ENCODE results near the gene ADGRF5.

Gene ADGRF5

DNA sequence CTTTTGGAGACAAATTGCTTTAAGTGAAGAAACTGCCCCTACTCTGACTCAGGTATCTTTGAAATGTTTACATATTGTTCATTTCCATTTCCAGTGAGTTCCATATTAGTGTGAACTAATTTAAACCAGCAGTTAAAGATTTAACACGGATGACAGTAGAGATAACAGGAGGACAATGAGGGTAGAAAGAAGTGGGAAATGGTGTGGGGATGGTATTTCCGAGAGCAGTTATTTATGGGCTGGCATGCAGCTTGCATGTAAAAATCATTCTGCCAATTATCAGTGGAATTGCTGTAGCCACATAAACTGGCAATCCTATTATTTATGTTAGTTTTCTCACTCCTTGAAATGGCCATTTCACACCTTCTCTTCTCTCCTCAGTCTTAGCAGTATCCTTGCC is 8.6 kb upstream of the ADGRF5 start:
- H3K27ac ChIP-seq = no peak overlapping the region

DNA sequence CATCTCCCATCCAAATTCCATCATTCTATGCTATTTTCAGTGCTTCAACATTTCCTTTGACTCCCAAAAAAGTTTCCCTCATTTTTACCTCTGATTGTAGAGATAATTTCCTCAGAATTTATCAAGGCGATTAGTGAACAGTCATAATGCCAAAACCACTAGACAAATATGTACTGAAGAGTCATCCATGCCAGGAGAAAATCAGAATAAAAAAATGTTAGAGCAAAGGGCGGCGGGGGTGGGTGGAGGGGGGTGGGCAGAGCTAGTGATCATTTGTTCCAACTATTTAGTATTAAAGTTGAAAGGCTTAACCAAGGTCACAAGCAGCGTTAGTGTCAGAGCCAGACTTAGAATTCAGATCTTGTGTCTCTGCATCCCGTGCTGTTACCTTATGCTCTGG is 5.3 kb upstream of the ADGRF5 start:
- TF ChIP-seq ZFX (IDR thresholded peaks at IDR 0.05) = no peak
- TF ChIP-seq, protein P1, sequence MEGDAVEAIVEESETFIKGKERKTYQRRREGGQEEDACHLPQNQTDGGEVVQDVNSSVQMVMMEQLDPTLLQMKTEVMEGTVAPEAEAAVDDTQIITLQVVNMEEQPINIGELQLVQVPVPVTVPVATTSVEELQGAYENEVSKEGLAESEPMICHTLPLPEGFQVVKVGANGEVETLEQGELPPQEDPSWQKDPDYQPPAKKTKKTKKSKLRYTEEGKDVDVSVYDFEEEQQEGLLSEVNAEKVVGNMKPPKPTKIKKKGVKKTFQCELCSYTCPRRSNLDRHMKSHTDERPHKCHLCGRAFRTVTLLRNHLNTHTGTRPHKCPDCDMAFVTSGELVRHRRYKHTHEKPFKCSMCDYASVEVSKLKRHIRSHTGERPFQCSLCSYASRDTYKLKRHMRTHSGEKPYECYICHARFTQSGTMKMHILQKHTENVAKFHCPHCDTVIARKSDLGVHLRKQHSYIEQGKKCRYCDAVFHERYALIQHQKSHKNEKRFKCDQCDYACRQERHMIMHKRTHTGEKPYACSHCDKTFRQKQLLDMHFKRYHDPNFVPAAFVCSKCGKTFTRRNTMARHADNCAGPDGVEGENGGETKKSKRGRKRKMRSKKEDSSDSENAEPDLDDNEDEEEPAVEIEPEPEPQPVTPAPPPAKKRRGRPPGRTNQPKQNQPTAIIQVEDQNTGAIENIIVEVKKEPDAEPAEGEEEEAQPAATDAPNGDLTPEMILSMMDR (conservative IDR thresholded peaks at IDR 0.05) = no peak
- no peak overlapping the region; the same call in 1 of the 2 replicates for H3K27ac ChIP-seq

More for the DNA sequence above, 8.6 kb upstream of the ADGRF5 start:
- TF ChIP-seq, protein P1 (conservative IDR thresholded peaks at IDR 0.05) = no peak
- TF ChIP-seq ZFX (IDR thresholded peaks at IDR 0.05) = no peak

DNA sequence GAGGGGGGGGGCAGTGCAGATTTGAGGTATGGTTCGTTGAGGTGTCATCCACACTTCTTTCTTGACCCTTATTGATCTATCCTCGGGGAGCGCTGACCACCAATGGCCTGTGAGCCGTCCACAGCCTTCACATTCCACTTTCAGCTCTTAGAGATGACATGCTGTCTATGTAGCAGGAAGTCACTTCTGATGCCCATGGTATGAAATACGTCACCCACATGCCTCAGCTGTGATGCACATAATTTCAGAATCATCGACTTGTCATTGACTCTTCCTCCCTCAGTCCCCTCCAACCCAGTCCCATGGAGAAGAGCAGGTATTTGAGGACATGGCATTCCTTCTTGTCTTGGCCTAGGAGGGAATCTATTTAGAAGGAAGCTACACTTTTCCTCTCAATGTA is 4.7 kb upstream of the ADGRF5 start:
- no peak for TF ChIP-seq ZFX (IDR thresholded peaks at IDR 0.05)
- TF ChIP-seq, protein P1 (conservative IDR thresholded peaks at IDR 0.05) = no peak
- no peak overlapping the region; the same call in 1 of the 2 replicates for H3K27ac ChIP-seq

DNA sequence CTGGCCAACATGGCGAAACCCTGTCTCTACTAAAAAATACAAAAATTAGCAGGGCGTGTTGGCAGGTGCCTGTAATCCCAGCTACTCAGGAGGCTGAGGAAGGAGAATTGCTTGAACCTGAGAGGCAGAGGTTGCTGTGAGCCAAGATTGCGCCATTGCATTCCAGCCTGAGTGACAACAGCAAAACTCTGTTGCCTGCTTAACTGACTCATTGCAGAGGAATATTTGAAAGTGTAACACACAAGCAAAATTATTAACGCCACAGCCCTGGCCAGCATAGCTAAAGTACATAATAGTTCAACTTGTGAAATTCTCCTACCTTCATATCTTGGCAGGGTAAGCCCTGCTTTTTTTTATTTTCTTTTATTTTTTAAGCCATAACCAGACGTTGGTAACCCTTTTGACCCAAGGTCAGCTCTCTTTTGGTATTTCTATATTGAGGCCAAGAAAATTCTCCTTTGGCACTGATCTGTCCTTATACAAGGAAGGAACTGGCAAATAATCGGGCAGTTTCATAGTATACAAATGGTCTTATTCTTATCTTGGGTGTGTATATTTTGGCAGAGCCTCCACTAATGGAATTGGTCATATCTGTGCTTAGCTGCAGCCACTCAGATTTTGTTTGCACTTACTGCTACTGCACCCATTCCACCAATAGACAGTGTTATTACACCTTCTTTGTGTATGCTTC is 4.0 kb upstream of the ADGRF5 start:
- TF ChIP-seq, protein P1 (conservative IDR thresholded peaks at IDR 0.05) = no peak
- no peak for TF ChIP-seq ZFX (IDR thresholded peaks at IDR 0.05)
- H3K27ac ChIP-seq = no peak overlapping the region; the same call in 1 of the 2 replicates

DNA sequence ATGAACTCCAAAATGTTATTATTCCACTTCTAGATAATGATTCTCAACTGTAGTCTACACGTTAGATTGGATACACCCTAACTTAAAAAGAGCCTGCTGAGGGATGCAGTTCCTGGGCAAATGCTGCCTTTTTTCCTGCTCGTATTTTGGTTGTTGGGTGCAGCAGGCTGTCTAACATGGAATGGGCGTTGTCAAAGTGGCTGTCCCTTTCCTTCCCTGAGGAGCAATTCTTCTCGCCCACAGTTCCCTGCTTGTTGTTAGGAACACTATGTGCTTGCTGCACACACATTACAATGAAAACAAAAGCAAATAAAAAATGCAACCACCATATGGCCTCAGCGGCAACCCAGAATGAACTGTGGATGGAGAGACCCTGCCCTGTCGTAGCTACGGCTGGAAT is 1.7 kb upstream of the ADGRF5 start:
- no peak for TF ChIP-seq ZFX (IDR thresholded peaks at IDR 0.05)
- TF ChIP-seq, protein P1 (conservative IDR thresholded peaks at IDR 0.05) = no peak
- no peak overlapping the region for H3K27ac ChIP-seq

DNA sequence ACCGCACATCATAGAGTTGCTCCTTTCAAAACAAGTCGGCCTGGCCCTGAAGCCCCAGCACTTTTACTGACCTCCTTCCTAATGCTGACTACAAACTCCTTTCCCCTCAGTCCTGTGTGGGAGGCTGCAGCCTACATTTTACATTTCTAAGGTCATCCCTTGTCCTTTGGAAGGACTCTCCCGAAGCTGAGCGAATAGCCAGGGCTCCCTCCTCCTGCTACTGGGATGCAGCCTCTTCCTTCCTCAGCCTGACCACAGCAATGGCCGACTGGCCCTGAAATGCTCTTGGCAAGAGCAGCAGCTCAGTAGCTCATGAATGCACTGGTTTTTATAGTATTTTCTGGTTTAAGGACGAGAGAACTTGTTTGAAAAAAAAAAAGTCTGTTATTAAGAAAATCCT is 679 bp downstream of the ADGRF5 start:
- TF ChIP-seq, protein P1 (conservative IDR thresholded peaks at IDR 0.05) = no peak
- no peak for TF ChIP-seq ZFX (IDR thresholded peaks at IDR 0.05)
- no peak overlapping the region for H3K27ac ChIP-seq

DNA sequence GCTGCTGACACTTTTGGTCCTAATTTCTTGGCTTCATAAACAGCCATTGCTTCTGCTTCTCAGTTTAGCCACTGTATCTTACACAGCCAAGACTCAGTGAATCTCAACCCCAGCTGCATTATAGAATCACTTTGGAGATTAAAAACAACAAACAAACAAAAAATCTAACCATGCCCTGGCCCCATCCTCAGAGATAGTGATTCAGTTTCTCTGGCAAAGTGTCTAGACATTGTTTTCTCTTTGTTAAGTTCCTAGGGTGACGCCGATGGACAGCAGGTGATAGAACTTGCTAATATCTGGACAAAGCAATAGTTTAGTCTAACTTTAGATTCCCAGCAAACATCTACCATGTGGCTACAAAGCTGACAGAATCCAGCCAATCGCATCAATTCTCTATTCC is 2.9 kb downstream of the ADGRF5 start:
- TF ChIP-seq, protein P1 (conservative IDR thresholded peaks at IDR 0.05) = no peak
- no peak for TF ChIP-seq ZFX (IDR thresholded peaks at IDR 0.05)
- H3K27ac ChIP-seq = no peak overlapping the region
